D721Med (cell line): ENCODE data around the gene SEL1L3.

Experiments
- DNase-seq: peaks from one replicate; pipeline ENCODE4 v3.0.0; 2011; ENCODE audit warnings: low spot score; ENCODE audit not compliant: insufficient read length
- FAIRE-seq: peaks from 2 replicates; lab custom pipeline; 2011; peaks lifted over from hg19 to GRCh38; lab: Jason Lieb, UNC
- CTCF ChIP-seq: IDR thresholded peaks from 2 replicates; pipeline ENCODE4 v1.5.1; 2012; ENCODE audit warnings: mild to moderate bottlenecking, control low read depth; ENCODE audit not compliant: insufficient read depth; ENCODE audit errors: missing control alignments

SEL1L3 gene

GRCh38 chr4:25816591-25817058, 46.2 kb downstream of the SEL1L3 start:
- DNase-seq (no peak), FAIRE-seq (no peak)
- TF ChIP-seq CTCF: no peak

GRCh38 chr4:25815586-25815985, 47.2 kb downstream of the SEL1L3 start:
- TF ChIP-seq CTCF: no peak
- DNase-seq (no peak), FAIRE-seq (no peak)

GRCh38 chr4:25814301-25815136, 48.3 kb downstream of the SEL1L3 start:
- no peak for DNase-seq
- no peak for FAIRE-seq
- TF ChIP-seq CTCF: no peak

- TF ChIP-seq CTCF: no peak
- FAIRE-seq (no peak), DNase-seq (no peak)
Observed at GRCh38 chr4:25813448-25814106, 49.2 kb downstream of the SEL1L3 start.

- no peak for DNase-seq
- FAIRE-seq: no peak
- TF ChIP-seq CTCF: no peak
Observed at GRCh38 chr4:25811841-25812240, 50.9 kb downstream of the SEL1L3 start.

- FAIRE-seq: no peak
Observed at GRCh38 chr4:25811374-25811690, 51.5 kb downstream of the SEL1L3 start.

More at GRCh38 chr4:25811374-25811690, 51.5 kb downstream of the SEL1L3 start:
- no peak for TF ChIP-seq CTCF
- no peak for DNase-seq
